Stimulated activated CD4-positive, alpha-beta T cell treated with anti-CD3 and anti-CD28 coated beads, Interleukin-4, amount 100 ng/mL, for 24 hours (primary cell): ENCODE measurements around the gene ABCC11.
"Not testable (repeated sequence)": the region's sequence is repeated elsewhere in the genome, so short reads cannot be mapped to it uniquely, and the experiment has no call there.

Source experiments
- DNase-seq: peaks from one replicate; pipeline ENCODE4 v3.0.0-alpha.2; 2020

ABCC11 gene

DNA sequence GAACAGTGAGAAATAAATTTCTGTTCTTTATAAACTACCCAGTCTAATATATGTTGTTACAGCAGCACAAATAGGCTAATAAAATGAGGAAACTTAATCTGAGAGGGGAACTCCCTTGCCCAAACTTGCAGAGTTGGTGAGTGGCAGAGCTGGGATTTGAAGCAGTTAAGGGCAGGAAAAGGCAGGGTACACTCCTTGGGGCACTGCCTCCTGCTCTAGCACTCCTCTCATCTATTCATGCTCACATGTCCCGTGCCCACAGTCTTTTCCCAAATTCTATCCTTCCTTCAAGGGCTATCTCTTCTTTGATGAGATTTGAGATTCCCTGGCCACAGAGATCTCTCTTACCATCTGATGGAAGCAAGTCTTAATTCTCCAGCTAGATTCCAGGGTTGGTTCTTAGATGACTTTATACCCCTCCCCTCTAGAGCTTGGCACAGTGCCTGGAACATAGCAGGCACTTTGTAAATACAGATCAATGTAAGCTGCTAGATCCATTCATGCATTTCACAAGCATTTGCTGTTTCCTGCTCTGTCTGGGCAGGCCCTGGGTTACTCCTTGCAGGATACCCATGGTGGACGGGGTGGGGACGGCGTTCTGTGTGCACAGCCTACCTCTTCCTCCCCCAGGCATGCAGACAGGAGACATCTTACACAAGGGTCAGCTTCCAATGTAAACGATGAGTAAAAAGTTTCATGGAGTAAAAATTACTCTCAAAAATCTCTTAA is 52.3 kb downstream of the ABCC11 start:
- no peak for DNase-seq

DNA sequence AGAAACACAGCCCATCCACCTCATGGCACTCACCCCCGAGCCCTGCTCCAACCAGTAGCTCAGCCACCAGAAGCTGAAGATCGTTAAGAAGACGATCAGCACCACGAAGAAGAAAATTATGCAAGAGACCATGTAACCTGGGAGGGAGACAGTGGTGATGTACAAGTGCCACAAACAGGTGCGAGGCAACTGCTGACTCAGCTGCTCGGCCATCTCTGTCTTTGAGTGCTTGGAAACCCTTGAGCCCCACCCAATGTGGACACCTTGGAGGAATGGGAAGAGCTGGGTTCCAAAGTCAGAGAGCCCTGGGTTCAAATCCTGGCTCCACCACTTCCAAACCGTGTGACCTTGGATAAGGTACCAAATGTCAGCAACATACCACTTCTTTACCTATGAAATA is 53.5 kb downstream of the ABCC11 start:
- no peak for DNase-seq

DNA sequence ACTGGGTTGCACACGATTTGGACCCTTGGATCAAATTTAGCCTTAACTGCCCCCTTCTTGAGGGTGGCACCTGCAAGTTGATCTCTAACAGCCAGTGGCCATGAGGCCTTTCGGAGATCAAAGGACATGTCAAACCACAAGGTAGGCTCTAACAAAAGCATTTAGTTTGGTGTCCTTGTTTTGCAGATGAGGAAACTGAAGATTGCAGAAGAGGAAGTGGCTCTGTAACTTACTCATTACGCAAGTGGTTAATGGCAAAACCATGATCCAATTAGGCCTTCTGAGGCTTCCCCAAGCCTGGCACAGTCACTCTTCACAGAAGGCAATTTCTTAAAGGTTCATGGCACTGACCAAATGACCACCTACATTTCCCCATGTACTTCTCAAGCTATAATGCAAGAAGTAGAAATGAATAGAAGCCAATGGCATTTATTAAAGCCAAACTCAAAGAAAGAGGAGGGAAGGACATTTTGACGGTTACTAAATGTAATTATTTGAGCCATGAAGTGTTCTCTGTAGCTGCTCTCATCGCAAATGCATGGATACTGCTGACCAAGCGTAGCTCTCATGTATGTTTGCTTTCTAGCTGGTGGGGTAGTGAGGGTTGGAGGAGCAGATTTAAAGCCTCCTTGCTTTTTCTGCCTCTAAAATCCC is 58.8 kb downstream of the ABCC11 start:
- DNase-seq = no peak

DNA sequence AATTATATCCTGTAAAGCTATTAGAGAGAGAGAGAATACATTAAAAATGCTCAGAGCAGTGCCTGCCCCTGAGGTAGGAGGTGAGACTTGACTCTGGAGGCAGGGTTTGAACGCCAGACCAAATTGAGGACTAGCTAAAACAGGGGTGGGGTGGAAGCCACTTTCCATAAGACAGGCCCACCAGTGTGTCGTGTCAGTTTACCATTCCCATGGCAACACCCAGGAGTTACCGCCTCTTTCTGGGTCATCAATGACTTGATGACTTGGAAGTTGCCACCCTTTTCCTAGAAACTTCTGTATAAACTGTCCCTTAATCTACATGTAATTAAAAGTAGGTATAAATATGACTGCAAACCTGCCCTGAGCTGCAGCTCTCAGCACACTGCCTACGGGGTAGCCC is 59.6 kb downstream of the ABCC11 start:
- no peak for DNase-seq

DNA sequence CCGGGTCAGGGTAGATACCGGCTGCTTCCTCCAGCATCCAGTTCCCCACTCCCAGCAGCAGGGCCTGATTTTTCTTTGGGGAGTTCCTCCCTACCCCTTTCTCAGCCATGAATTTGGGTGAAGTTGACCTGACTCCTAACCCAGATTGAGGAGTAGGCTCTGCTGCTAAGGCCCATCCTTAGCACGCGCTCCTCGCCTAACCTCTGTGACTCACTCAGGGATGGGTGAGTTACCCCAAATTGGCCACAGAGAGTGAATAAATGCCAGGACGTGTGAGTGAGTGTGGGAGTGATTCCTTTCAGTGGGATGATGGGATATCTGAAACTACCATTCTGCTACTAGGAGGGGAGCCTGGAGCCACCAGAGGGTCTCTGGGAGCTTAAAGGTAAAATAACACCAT is 62.7 kb downstream of the ABCC11 start:
- DNase-seq = no peak

DNA sequence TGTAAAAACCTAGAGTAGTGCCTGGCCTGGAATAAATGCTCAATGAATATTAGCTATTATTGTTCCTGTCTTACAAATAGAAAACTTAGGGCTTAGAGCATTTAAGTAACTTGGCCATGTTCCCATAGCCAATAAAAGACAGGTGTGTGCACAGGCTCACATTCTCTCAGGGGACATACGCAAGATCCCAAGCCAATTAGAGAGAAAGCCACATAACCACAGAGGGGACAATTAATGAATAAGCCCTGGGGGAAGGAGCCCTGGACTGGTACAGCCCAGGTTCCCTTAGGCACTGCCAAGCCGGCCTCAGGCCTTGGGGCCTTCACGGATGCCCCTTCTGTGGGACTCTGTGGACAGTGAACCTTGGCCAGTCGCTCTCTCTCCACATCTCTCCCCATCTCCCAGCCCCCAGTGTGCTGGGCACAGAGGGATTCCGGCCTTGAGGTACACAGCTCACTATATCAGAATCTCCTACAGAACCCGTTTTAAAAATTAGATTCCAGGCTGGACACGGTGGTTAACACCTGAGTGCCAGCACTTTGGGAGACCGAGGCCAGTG is 64.3 kb downstream of the ABCC11 start:
- no peak for DNase-seq

DNA sequence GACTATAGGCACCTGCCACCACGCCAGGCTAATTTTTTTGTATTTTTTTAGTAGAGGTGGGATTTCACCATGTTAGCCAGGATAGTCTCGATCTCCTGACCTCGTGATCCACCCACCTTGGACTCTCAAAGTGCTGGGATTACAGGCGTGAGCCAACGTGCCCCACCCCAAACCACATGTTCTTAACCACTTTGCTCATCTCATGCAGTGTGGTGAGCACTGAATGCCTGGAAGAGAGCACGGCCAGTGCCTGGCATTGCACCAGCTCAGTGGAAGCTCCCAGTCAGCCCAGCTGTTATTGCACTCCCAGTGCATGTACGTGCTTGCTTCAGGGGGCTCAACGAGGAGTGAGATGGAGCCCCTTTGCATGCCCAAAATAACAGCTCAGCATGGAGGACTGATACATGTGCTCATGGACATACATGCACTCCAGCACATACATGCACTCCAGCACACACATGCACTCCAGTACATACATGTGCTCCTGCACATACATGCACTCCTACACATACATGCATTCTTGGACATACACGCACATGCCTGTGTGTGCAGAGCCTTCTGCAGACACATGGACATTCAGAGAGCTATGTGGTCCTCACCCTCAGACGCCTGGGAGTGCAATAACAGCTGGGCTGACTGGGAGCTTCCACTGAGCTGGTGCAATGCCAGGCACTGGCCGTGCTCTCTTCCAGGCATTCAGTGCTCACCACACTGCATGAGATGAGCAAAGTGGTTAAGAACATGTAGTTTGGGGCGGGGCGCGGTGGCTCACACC is 65.4 kb downstream of the ABCC11 start:
- not testable (repeated sequence) for DNase-seq

DNA sequence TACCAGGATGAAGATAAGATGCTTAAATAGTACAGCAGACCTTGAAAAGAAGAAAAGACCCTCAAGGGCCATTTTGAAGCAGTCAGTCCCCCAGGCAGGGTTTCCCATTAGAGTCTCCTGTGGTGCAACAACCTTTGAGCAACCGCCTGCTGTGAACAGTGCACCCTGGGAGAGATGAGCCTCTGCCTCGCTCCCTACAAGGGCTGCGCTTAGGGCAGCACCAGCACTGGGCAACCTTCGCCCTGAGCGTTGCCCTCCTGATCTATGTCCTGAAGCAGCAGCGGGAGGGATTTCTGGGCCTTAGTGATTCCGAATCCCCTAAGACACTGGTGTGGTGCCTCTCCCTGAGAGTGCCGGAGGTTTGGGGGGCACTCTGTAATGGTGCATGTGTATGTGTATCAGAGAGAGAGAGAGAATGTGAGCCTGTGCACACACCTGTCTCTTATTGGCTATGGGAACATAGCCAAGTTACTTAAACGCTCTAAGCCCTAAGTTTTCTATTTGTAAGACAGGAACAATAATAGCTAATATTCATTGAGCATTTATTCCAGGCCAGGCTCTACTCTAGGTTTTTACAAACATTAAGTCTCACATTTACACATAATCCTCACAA is 66.4 kb downstream of the ABCC11 start:
- DNase-seq = no peak

DNA sequence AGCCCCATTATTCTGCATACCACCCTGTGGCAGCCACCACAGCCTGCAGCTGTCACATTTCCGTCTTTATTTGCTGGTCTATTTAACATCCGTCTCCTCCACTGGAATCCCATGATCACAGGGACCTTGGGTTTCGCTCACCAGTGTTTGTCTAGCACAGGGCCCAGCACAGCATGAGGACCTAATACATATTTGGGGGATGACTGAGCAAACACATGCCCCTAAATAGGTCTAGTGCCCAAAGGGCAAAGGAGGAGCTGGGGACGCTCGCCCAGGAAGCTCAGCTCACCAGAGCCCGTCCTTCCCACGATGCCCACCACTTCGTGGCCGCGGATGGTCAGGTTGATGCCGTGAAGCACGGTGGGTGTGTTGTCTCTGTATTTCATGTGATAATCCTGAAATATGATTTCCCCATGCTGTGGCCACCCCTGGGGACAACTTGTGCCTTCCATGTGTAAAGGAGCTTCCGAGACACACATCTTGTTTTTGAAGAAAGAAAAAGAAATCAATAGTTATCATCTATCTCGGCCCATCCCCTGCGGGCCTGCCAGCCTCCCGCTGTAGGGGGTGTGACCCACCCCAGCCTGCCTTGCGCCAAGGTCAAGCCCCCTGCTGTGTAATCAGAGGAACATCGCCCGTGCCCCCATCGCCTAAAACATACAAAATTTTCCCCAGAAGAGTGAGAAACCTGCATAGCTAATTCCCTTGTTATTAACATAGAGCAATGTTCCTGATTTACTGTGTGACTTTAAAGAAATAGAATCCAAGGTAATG is 70.5 kb downstream of the ABCC11 start:
- DNase-seq = no peak

DNA sequence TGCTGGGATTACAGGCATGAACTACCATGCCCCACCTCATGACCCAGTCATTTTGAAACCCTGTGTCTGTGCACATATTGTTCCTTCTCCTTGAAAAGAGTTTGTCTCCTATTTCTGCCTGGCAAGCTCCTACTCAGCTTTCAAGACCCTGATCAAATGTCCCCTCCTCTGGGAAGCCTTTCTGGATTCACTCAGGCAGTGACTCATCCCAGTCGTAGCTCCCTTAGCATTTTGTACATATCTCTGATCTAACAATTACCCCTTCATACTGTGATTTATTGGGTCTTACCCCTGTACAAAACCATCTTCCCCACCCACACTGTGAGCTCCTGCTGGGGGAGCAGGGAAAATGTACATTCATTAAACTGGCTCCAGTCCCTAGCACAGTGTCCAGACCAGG is 73.5 kb downstream of the ABCC11 start:
- no peak for DNase-seq

DNA sequence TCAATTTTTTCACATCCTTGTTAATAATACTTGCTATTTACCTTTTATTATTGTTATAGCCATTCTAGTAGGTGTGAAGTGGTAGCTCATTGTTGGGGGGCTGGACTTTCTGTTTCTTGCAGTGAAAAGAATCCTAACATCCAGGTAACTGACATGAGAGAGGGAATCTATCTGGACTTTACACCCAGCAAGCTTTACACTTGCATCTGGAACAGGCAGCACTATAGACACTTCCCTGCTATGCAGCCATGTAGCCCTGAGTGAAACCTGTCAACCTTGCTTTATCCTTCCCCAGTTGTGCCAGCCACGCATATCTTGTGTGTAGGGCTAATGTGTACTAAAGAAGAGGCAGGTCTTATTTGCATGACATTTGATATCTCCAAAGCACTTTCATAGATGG is 74.7 kb downstream of the ABCC11 start:
- no peak for DNase-seq

DNA sequence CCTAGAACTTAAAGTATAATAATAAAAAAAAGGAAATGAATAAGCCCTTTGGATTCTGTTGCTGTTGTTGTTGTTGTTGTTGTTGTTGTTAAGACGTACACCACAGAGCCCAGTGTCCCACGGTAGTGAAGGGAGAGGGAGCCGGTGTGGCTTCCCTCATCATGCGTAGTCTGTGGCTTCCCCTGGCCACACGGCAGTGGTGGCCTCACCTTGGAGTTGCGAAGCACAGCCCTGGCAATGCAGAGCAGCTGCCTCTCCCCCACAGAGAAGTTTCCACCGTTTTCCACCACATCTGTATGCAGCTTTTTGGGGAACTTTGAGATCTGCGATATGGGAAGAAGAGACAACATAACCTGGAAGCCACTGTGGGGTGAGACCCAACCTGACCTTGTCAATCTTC is 77.4 kb downstream of the ABCC11 start:
- no peak for DNase-seq

DNA sequence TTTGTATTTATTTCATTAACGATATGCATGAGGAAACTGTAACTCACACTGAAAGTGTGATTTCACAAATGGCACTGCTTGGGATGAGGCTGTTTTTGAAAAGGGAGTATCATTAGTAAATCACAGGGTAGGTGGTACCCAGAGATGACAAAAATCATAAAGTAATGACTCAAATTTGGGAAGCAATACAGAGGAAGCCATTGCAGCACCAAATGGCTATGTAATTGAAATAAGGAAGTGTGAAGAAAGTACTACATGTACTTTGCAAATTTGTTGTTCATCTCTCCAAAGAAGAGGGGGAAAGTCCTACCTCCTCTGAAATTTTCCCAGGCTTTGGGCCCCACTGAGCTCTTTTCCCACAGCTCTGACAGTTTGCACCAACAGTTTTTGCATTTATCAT is 79.3 kb downstream of the ABCC11 start:
- no peak for DNase-seq

DNA sequence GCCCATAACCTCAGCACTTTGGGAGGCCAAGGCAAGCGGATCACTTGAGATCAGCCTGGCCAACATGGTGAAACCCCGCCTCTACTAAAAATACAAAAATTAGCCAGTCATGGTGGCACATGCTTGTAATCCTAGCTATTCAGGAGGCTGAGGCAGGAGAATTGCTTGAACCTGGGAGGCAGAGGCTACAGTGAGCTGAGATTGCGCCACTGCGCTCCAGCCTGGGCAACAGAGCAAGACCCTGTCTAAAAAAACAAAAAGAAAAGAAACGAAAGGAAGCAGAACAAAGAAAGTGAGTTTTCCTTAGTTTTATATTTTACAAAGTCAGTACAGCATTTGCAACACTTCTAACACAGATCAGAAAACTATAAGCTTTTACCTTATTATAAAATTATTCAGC is 80.7 kb downstream of the ABCC11 start:
- DNase-seq = not testable (repeated sequence)

DNA sequence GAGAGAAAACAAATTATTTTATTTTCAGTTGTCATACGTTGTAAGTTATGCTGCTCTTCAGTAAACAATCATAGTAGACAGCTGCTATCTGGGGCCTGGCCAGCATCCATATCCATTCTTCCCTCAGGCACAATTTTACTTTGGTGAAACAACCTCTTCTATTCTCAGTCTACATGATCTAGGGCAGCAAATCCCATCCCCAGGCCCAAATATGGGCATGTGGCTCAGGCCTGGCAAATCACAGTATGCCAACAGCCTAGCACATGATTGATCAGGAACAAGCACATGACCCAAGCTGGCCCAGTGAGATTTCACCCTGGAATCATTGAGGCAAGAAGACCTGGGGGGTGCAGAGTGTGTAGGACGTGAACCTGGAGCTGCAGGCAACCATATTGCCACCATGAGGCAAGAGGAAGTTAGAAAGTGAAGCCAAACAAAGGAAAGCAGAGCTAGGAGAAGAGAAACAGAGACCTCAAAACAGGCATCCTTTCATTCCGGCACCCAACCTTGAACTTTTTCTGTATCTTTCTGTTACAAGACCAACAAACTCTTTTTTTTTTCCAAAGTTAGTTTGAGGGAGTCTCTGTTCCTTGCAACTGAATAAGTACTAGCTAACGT is 81.3 kb downstream of the ABCC11 start:
- no peak for DNase-seq

DNA sequence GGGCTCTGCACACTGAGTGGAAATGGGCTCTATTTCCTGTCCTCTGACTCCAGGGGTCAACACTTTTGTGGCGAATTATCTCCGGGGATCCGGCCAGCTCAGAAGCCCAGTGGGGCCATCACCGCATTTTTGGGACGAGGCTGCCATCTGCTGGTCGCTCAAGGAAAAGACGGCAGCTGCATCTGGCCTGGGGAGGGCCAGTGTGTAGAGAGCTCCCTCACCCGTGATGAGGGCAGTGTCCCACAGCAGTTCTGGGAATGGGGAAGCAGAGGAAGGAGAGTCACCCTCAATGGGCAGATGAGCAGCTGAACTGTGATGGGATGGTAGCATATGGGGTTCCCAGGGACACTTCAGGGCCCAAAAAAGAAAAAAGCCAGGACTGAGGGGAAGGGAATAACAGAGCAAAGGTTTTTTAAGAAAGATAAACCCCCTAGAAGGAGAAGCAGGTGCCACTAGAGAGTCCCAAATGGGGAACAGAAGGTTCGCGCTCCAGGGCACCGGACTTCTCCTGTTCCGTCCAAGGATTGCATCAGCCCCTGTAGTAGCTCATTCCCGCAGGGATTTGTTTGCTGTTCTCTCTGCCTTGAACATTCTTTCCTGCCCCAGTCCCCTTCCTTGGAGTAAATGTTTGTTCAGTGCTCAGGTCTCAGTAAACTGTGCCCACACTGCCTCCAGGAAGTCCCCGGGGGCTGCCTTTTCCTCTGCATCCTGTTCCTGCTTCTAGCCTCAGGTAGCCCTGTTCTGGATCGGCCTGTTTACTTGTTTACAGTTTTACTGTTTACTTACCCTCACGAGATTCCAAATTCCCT is 82.2 kb downstream of the ABCC11 start:
- DNase-seq = peak; percentile 74

DNA sequence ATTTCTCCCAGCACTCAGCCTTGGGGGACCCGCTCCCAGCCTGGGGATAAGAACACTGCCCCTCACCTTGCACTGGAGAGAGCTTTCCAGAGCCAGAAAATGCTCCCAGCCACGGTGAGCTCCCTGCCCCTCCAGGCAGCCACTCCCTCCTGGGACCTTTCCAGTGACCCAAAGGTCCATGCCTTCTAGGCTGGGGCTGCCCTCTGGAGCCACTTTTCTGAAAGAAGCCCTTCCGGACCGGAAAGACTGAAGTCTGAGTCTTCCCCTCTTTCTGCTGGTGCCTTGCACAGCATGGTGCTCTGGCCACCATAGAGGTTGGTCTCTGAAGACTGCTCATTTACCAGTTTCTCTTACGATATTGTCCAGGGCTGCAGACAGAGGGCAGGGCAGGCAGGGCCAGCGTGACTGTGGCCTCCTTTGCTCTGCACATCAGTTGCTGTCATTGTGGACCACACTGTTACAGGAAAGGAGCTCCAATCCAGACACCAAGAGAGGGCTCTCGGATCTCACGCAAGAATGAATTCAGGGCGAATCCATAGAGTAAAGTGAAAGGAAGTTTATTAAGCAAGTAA is 84.4 kb downstream of the ABCC11 start:
- DNase-seq = no peak

DNA sequence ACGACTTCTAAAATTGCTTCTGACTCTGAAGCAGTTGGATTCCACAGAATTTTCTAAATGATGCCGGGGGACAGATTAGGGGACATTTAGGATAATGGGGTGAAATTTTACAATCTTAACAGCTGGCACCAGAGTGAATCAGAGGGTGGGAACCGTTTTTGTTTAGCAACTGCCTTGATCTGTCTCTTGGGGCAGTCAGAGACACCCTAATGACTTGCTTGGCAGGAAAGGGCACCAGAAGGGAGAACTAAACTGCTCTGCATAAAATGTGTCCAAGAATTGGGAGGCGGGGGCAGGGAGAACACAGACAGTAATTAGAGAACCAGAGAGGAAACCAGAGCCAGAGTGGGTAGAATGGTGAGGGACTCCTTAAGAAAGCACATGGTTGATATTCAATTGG is 85.4 kb downstream of the ABCC11 start:
- DNase-seq = no peak

DNA sequence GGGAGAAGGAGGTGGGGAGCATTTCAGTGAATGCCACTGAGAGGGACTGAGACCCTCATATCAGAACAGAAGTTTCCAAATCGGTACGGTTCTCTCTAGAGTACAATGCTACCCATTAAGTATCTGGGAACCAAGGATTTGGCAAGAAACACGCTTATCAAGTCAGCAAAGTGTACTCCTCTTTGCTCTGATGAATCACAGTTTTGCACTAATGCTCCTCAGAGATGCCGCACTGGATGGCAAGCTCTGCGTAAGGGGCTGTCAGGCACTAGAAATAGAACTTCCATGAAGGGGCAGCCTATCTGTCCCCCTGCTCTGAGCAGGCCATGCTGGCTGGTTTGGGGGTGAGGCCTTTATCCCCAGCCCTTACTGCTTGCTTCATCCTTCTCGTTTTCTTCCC is 86.8 kb downstream of the ABCC11 start:
- DNase-seq = no peak

DNA sequence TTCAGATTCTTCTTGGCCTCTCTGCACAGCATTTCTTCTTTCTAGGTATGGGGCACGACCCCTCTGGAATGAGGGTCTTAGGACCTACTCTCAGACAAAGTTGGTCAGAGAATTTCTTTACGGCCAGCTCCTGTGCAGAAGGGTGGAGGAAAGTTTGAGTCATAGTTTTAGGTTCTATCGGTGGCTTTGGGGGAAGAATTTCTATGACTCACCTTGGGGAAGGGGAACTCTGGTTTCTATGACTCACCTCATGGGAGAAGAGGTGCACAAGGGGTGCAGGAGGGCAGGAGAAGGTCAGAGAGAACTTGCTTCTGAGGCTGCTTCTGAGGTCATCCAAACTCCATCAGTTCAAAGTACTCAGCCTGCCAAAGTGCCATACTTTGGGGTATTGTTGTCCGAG is 89.0 kb downstream of the ABCC11 start:
- peak; percentile 68 for DNase-seq

DNA sequence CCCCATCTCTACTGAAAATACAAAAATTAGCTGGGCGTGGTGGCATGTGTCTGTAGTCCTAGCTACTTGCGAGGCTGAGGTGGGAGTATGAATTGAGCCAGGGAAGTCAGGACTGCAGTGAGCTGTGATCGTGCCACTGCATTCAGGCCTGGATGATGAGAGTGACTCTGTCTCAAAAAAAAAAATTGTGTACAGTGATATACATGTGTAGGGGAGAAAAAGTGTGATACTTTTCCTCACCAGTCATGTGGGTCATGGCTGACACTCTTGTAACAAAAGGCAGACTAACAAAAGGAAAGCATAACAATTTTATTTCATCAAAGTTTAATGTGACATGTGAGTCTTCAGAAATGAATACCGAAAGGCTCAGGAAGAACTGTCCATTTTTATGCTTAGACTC is 89.5 kb downstream of the ABCC11 start:
- DNase-seq = peak; percentile 10
